Hepatocyte (in vitro differentiated cells): ENCODE measurements around the gene PRTFDC1. TPM values are rescaled to one million over a fixed set of nuclear protein-coding genes. Genes with fewer than 3 reads are reported as not detected.
A peak's percentile ranks its signal among the peaks of the same experiment; 100 is the strongest.

Experiments used
- DNase-seq: peaks from one replicate; pipeline ENCODE4 v3.0.0-alpha.2; 2016; ENCODE audit warnings: low spot score
- H2AFZ ChIP-seq: fragments of 200-600 bp; sonication (generic); 2 replicates; pipeline ENCODE4 v1.6.0; 2016; ENCODE audit warnings: antibody characterized with exemption, mild to moderate bottlenecking
- H3K27ac ChIP-seq: fragments of 200-600 bp; sonication (generic); 2 replicates; pipeline ENCODE4 v1.5.1; 2016; ENCODE audit warnings: mild to moderate bottlenecking
- H3K27me3 ChIP-seq: fragments of 200-600 bp; sonication (generic); 2 replicates; pipeline ENCODE4 v1.6.1; 2016
- H3K36me3 ChIP-seq: fragments of 200-600 bp; sonication (generic); replicated peaks from 2 replicates; pipeline ENCODE4 v1.5.1; 2016; ENCODE audit warnings: low read depth; ENCODE audit not compliant: insufficient read depth
- H3K4me1 ChIP-seq: fragments of 200-600 bp; sonication (generic); 2 replicates; pipeline ENCODE4 v1.5.1; 2016; ENCODE audit warnings: mild to moderate bottlenecking, moderate library complexity; ENCODE audit not compliant: insufficient read depth
- H3K4me2 ChIP-seq: fragments of 200-600 bp; sonication (generic); 2 replicates; pipeline ENCODE4 v1.6.0; 2016
- H3K4me3 ChIP-seq: fragments of 200-600 bp; sonication (generic); 2 replicates; pipeline ENCODE4 v1.5.1; 2016; ENCODE audit warnings: mild to moderate bottlenecking
- H3K79me2 ChIP-seq: fragments of 200-600 bp; sonication (generic); 2 replicates; pipeline ENCODE4 v1.6.0; 2017; ENCODE audit warnings: mild to moderate bottlenecking
- H3K9me2 ChIP-seq: fragments of 200-600 bp; sonication (generic); replicated peaks from 2 replicates; pipeline ENCODE4 v1.6.0; 2017; ENCODE audit warnings: mild to moderate bottlenecking; ENCODE audit not compliant: insufficient read depth
- H3K9me3 ChIP-seq: fragments of 200-600 bp; sonication (generic); 2 replicates; pipeline ENCODE4 v1.5.1; 2016; ENCODE audit warnings: low read depth, mild to moderate bottlenecking
- H4K20me1 ChIP-seq: fragments of 200-600 bp; sonication (generic); 2 replicates; pipeline ENCODE4 v1.6.0; 2016; ENCODE audit warnings: mild to moderate bottlenecking; ENCODE audit not compliant: insufficient read depth, poor library complexity, severe bottlenecking
- EZH2 ChIP-seq: fragments of 200-600 bp; sonication (generic); IDR thresholded peaks from 2 replicates; pipeline ENCODE4 v1.6.1; 2016; ENCODE audit warnings: antibody characterized with exemption, mild to moderate bottlenecking, borderline replicate concordance
- EZH2phosphoT487 ChIP-seq: fragments of 200-600 bp; sonication (generic); IDR thresholded peaks from one replicate; pipeline ENCODE4 v1.6.1; 2018; ENCODE audit warnings: antibody characterized with exemption, mild to moderate bottlenecking, low read depth, moderate library complexity; ENCODE audit not compliant: unreplicated experiment, severe bottlenecking
- WGBS: methylation state at CpG from one replicate; pipeline ENCODE4 v1.1.6; 2016; ENCODE audit warnings: low lambda C conversion rate; ENCODE audit errors: missing lambda C conversion rate; 5-methylcytosine and 5-hydroxymethylcytosine counted together
- polyA plus RNA-seq: library from polyadenylated mRNA; unstranded; fragments of >200 nt; fragmentation: Nextera tagmentation; extraction: Ambion mirVana; gene quantifications from 2 replicates; pipeline ENCODE4 v1.2.1, GENCODE V29; 2016
- total RNA-seq: library from RNA; depleted of rRNA; stranded (reverse); fragments of >200 nt; gene quantifications from 2 replicates; pipeline ENCODE4 v1.2.3, GENCODE V29; 2014
- TF ChIP-seq, protein P1 (sequence below): fragments of 200-600 bp; sonication (generic); IDR thresholded peaks from 2 replicates; pipeline ENCODE4 v1.5.1; 2016; ENCODE audit warnings: antibody characterized with exemption, mild to moderate bottlenecking; ENCODE audit not compliant: poor library complexity

Gene PRTFDC1
- total and polyA plus RNA-seq, 2 experiments from 2014 or later: 6.4 to 14.7 TPM

DNA sequence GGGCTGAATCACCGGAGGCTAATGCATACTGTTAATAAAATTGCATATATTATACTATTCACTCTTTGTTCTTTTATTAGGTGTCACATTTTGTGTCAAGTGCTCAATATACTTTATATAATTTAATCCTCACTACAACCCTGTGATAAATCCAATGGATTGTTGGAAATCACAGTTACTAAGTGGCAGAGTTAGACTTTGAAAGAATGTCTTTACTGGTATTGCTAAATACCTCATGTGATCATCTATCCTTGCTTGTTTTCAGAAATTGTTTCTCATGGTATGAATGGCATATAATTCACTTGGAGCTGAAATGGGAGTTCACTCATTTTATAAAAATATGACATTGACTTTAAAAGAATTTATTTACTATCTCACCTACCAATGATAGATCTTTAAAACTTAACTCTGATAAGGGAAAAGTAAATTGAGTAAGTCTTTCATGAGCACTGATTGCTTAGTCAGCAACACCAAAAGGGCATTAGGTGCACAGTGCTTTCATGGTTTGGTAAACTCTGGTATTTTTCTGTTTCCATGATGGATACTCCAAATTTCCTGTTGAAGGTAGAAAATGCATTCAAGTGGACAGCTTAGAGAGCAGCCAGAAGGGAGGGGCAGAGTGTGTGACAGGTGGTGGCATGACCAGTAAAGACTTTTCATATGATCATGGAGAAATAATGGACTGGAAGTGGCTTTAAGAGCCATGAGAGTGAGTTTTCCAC, 41.0 kb upstream of the PRTFDC1 start:
- H3K4me1 ChIP-seq: peaks cover 5% of the 10 kb centered on the region
- H3K4me3 ChIP-seq: no peak overlapping the region
- no peak overlapping the region for H2AFZ ChIP-seq
- no peak overlapping the region for H3K4me2 ChIP-seq
- H4K20me1 ChIP-seq: no peaks in the 10 kb centered on the region
- H3K36me3 ChIP-seq: no peaks in the 10 kb centered on the region
- WGBS: 96% methylated on average over 1 of the region's 1 CpG
- no peaks in the 10 kb centered on the region for H3K9me3 ChIP-seq
- no peaks in the 10 kb centered on the region for H3K27me3 ChIP-seq
- DNase-seq: no peak
- TF ChIP-seq, protein P1, sequence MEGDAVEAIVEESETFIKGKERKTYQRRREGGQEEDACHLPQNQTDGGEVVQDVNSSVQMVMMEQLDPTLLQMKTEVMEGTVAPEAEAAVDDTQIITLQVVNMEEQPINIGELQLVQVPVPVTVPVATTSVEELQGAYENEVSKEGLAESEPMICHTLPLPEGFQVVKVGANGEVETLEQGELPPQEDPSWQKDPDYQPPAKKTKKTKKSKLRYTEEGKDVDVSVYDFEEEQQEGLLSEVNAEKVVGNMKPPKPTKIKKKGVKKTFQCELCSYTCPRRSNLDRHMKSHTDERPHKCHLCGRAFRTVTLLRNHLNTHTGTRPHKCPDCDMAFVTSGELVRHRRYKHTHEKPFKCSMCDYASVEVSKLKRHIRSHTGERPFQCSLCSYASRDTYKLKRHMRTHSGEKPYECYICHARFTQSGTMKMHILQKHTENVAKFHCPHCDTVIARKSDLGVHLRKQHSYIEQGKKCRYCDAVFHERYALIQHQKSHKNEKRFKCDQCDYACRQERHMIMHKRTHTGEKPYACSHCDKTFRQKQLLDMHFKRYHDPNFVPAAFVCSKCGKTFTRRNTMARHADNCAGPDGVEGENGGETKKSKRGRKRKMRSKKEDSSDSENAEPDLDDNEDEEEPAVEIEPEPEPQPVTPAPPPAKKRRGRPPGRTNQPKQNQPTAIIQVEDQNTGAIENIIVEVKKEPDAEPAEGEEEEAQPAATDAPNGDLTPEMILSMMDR: no peak
- TF ChIP-seq EZH2phosphoT487: no peak
- no peak for TF ChIP-seq EZH2
- H3K9me2 ChIP-seq: no peaks in the 10 kb centered on the region
- peak overlapping the region; percentile 34 for H3K27ac ChIP-seq
- no peaks in the 10 kb centered on the region for H3K79me2 ChIP-seq

DNA sequence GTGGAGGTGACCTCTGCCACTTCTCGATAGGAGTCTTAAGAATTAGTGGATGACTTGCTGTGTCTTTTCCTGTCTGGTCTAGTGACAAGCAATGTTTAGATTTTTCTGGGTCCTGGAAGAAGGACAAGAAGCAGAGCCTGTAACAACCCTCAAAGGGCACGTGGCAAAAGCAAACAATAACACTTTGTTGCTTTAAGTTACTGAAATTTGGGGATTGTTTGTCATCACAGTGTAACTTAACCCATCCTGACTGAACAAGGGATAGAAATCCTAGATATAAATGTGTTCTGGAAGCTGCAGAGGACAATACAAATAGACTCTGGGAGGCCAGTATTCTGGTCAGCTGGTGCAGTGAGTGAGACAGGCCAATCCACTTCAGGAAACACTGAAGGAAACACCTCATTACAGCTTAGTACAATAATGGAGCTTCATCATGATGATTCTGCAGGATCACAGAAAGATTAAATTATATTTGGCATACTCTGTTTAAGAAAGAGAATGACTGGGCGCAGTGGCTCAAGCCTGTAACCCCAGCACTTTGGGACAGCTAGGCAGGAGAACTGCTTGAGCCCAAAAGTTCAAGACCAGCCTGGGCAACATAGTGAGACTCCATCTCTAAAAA, 40.2 kb upstream of the PRTFDC1 start:
- Histone ChIP-seq H4K20me1 (no peaks in the 10 kb centered on the region), H3K36me3 (no peaks in the 10 kb centered on the region), H3K27ac (no peak overlapping the region), H3K4me3 (no peak overlapping the region), H3K9me3 (no peaks in the 10 kb centered on the region), H3K27me3 (no peaks in the 10 kb centered on the region), H3K4me1 (peaks cover 5% of the 10 kb centered on the region), H2AFZ (no peak overlapping the region), H3K79me2 (no peaks in the 10 kb centered on the region), H3K9me2 (no peaks in the 10 kb centered on the region), H3K4me2 (no peak overlapping the region)
- DNase-seq: no peak
- TF ChIP-seq EZH2 (no peak), EZH2phosphoT487 (no peak)
- TF ChIP-seq, protein P1: no peak
- 83% methylated on average over 3 of the region's 3 CpGs for WGBS

DNA sequence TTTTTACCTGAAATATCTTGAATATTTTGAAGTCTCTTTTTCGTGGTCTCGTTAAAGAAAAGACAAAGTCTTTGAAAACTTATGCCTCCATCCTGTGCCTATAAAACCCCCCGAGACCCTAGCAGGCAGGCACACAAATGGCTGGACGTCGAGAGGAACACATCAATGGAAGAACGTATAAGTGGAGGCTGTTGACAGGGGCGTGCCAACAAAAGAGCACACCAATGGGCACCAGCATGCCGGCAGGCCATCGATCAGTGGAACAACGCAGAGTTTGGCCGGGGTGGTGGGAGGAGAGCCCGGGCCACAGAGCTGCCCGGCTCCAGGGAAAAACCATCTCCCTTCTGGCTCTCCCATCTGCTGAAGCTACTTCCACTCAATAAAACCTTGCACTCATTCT, 38.9 kb upstream of the PRTFDC1 start:
- WGBS: 97% methylated on average over 13 of the region's 13 CpGs
- Histone ChIP-seq H3K9me2 (no peaks in the 10 kb centered on the region), H3K4me2 (no peak overlapping the region)

More for the DNA sequence above, 38.9 kb upstream of the PRTFDC1 start:
- TF ChIP-seq EZH2: no peak
- TF ChIP-seq, protein P1: no peak
- Histone ChIP-seq H3K9me3 (no peaks in the 10 kb centered on the region), H3K27me3 (no peaks in the 10 kb centered on the region), H3K4me1 (peaks cover 5% of the 10 kb centered on the region), H3K27ac (no peak overlapping the region), H2AFZ (no peak overlapping the region), H3K36me3 (no peaks in the 10 kb centered on the region), H3K79me2 (no peaks in the 10 kb centered on the region), H4K20me1 (no peaks in the 10 kb centered on the region), H3K4me3 (no peak overlapping the region)
- no peak for DNase-seq
